Activated CD4-positive, CD25-positive, alpha-beta regulatory T cell treated with anti-CD3 and anti-CD28 coated beads, Interleukin-2, amount 50 U/mL, for 24 hours (primary cell): Measurements from ENCODE around the gene C1QTNF1.
"Not testable (repeated sequence)": the region's sequence is repeated elsewhere in the genome, so short reads cannot be mapped to it uniquely, and the experiment has no call there.

Experiments
- ATAC-seq, 2 donors: fragments of 150-1000 bp; cut with Tn5 transposase; one replicate each; pipeline ENCODE4 v1.10.0; 2021; ENCODE audit warnings: mild to moderate bottlenecking in 1 of 2, moderate library complexity in 1 of 2

The C1QTNF1 gene

DNA sequence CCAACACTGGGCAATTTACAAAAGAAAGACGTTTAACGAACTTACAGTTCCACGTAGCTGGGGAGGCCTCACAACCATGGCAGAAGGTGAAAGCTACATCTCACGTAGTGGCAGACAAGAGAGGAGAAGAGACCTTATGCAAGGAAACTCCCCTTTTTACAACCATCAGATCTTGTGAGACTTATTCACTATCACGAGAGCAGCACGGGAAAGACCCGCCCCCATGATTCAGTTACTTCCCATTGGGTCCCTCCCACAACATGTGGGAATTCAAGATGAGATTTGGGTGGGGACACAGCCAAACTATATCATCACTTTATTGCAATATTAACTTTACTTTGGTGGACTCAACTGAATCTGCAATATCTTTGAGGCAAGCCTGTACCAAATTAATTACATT, 38.7 kb downstream of the C1QTNF1 start:
- no peak for ATAC-seq

DNA sequence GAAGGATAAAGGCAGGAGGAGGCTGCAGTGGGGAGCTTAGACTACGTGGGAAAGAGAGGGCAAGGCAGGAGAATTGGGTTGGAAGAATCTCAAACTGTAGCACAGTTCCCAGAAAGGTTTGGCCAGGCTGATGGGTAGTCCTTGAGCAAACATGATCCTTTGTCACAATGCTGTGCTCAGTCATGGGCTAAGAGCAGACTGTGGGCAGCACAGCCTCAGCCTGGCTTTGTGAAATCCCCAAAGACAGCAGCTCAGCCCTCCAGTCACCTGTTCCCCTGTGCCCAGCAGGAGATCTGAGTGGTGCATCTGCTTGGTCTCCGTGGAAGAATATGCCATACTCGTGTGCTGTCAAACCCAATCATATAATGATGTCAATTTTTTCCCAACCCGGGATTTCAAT, 40.1 kb downstream of the C1QTNF1 start:
- ATAC-seq, result no peak

DNA sequence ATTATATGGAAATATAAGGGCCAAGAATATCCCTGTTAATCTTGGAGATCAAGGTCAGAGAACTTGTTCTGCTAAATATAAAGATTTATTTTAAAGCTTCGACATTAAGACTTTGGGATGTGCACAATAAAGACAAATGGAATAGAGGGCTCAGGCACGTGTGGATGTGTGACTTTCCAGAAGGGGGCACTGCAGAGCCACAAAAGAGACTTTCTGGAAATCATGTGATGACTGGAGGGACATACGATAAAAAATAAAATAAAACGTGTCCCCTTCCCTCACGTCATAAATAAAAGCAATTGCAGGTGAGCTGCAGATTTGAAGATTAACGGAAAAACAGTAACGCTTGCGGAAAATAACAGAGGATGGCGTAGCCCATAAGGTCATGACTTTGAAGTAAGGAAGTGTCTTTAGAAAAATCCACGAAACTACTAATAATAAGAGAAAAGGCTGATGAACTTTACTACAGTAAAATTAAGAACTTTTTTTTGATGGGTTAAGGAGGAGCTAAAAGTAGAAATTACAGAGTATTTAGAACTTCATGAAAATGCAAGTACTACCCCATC, 41.2 kb downstream of the C1QTNF1 start:
- peak in 1 of 2 donors; percentile 65 for ATAC-seq

DNA sequence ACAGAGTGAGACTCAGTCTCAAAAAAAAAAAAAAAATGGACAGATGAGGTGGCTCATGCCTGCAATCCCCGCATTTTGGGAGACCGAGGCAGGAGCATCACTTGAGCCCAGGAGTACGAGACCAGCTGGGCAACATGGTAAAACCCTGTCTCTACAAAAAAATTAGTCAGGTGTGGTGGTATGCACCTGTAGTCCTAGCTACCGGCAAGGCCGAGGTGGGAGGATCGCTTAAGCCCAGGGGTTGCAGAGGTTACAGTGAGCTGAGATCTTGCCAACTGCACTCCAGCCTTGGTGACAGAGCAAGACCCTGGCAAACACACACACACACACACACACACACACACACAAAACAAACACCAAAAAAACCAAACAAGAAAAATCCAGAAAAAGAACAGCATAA, 43.0 kb downstream of the C1QTNF1 start:
- ATAC-seq, result no peak

DNA sequence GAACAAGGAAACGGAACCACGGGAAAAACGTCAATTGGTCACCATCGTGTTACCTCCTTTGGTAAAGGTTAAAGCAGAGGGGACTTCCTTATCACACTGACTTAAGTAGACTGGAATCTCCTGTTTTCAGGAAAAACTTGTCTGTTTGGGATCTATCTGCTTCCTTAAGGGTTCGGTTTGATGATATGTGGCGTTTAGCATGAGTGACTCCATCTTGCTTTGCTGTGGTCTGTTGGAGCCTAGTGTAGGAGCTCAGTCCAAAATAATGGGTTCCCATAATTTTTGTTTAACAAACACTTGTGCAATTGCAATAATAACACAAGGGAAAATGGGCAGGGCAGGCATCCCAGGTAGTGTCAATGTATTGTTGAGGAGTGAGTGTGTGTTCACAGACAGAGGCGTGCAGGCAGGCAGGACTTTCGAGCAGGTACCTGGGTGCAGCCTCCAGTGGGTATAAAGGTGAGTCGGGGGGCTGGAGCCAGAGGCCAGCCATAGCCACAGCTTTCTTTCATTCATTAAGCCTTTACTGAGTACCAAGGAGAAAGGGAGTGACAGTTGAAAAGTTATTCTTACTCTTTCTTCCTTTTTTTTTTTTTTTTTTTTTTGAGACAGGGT, 46.4 kb downstream of the C1QTNF1 start:
- ATAC-seq, result no peak

DNA sequence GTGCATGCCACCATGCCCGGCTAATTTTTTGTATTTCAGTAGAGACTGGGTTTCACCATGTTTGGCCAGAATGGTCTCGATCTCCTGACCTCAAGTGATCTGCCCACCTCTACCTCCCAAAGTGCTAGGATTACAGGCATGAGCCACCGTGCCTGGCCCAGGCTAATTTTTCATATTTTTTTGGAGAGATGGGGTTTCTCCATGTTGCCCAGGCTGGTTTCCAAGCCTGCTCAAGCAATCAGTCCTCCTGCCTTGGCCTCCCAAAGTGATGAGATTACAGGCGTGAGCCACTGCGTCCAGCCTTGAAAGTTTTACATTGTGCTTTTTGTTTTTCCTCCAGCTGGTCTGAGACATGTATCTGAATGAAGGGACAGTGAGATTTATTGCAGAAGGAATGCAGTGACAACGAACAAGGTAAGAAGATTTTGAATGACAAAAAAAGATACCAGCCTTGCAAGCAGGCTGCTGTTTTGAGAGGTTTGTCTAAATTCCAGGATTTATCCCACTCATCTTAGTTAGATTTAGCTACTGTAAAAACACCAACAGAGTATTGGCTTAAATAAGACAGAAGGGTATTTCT, 47.3 kb downstream of the C1QTNF1 start:
- no peak for ATAC-seq

DNA sequence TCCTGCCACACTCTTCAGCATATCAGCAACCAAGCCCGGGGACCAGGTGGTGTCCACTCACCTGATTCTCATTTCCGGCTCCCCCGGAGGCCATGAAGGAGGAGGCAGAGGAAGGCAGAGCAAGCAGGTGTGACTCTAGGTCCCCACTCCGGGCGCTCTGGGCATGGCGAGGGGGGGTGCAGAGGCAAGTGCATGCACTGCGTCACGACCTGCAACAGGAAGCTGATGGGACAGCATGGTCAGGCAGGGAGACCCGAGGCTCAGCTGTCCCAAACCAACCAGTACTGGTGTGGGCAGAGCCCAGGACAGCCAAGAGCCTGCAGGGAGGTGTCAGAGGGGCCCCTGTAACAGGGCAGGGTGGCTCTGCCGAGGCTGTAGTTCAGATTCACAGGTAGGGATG, 48.6 kb downstream of the C1QTNF1 start:
- no peak for ATAC-seq

DNA sequence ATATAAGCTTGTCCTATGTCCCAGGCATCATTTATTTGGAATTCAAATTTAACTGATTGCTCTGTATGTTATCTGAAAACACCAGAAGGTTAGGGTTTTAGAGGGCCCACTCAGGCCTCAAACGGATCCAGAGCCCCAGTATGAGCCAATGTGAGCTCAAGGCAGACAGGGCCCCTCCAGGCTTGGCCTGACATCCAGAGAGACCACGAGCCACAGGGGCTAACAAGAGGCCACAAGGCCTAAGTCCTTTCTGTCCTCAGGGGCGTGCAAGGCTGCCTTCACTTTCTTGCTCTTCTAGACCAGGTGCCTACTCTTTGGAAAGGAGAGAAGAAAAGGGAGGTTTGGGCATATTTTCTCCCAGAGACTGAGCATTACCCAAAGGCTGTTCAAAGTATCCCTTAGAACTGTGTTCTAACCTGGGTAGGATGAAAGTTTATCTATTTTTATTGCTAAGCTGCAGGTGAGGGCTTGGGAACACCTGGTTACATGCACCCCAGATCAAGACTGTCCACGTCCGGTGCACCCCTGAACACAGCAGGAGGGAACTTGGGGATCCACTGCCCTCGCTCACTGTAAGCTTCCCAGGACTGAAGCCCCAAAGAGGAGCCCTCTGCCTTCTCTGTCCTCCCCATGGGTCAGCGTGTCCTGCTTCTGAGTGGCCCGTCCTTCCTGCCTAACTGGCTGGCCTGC, 49.2 kb downstream of the C1QTNF1 start:
- ATAC-seq, result no peak

DNA sequence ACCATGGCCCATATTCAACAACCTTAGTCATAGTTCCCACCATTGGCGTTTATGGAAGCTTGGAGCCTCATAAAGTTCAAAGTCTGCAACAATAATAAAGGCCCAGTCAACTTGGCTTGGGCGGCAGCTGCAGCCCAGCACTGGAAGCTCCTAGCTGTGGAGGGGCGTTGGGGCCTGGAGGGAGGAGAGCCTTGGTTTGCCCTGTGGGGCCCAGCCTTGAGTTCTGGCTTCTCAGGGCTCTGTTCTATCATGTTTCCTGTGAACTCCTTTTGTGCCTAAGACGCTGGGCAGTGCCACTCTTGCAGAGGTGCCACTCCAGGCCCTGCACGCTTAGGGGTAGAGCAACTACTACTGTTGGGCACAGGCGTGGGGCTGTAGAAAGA, 49.7 kb downstream of the C1QTNF1 start:
- no peak for ATAC-seq

DNA sequence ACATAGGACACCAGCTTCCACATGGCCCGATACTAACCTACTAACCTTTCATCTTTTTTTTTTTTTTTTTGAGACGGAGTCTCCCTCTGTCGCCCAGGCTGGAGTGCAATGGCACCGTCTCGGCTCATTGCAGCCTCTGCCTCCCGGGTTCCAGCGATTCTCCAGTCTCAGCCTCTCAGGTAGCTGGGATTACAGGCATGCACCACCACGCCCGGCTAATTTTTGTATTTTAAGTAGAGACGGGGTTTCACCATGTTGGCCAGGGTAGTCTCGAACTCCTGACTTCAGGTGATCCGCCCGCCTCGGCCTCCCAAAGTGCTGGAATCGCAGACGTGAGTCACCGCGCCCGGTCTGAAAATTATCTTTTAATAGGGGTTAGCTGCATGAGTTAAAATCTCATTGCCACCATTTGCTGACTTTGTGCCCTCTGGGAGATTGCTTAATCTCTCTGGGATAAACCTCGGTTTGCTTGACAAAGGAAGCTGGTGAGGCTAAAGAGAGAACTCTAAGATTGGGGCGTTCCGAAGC, 50.2 kb downstream of the C1QTNF1 start:
- ATAC-seq, result not testable (repeated sequence)

DNA sequence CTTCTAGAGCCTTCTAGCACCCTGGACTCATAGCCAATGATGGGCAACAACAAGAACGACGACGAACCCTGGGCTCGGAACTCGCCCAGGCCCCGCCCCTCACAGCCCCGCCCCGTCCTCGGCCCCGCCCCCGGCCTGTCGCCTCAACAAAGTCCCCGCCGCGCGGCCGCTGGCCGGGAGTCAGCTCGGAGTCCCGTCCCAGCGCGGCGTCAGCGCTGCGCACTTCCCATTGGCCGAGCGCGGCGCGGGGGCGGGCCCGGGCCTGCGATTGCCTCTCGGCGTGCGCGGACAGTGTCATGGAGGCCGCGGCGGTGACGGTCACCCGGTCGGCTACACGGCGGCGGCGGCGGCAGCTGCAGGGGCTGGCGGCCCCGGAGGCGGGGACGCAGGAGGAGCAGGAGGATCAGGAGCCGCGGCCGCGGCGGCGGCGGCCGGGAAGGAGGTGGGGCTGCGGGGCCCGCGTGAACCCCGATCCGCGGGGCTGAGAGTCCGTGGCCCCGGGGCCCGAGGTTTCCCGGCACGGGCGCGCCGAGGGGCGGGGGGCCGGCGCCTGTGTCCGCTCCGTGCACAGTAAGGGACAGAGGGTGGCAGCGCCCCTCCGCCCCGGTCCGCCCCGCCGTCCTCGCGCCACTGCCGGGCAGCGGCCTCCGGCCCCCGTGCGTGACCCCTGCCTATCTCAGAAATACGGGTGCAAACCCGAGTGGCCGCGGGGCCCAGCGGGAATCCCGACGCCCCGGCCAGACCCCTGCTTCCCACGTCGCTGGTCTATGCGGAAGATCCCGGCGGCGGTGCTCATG, 50.9 kb downstream of the C1QTNF1 start, which contains the start of gene ENGASE:
Gene ENGASE, plus strand, starts transcription at position 176 of the 797 bp plus-strand sequence. Its CDS starts 121 bp downstream, at position 297.
- peak; percentile 98 for ATAC-seq

DNA sequence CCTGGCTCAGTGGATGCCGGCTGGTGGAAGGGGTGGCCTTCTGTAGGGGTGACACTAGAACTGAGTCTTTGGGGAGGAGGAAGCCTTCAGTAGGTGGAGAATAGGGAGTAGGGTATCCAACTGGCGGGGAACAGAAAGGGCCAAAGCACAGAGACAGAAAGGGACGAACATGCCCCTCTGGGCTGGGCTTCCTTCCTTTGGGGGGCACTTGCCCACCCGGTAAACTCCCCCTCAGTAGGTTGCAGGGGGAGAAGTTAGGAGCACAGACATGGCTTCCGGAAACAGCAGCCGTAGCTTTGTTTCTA, 51.4 kb downstream of the C1QTNF1 start:
- ATAC-seq, result peak in 1 of 2 donors; percentile 18

DNA sequence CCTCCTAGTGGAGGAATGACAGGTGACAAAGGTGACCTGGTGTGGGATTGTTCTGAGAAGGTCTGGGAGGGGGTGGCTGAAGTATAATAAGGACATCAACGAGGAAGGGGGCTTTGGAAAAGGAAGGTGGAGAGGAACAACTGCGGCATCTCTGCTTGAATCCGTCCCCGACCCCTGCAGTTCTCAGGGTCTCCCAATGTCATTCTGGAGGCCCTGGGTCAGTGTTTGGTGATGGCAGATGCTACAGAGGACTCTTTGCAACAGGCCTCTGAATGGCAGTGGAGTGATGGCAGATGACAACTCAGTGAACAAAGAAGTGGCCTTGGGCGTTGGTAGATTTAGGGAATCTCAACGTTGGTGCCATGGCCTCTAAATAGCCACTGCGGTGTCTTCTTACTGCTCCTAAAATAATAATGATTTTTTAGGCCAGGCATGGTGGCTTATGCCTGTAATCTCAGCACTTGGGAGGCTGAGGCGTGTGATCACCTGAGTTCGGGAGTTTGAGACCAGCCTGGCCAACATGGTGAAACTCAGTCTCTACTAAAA, 52.0 kb downstream of the C1QTNF1 start:
- ATAC-seq, result no peak

DNA sequence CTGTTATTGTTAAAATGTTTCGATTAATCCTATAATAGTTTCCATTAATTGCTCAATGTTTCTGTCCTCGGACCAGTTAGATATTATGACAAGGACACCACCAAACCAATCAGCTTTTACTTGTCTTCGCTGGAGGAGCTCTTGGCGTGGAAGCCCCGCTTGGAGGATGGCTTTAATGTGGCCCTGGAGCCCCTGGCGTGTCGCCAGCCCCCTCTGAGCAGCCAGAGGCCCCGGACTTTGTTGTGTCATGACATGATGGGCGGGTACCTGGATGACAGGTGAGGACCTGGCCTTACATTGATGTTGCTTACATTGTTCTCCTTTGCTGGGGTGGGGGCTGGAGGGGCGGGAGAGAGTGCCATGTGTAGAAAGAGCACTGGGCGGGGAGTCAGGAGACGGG, 53.6 kb downstream of the C1QTNF1 start:
- no peak for ATAC-seq

DNA sequence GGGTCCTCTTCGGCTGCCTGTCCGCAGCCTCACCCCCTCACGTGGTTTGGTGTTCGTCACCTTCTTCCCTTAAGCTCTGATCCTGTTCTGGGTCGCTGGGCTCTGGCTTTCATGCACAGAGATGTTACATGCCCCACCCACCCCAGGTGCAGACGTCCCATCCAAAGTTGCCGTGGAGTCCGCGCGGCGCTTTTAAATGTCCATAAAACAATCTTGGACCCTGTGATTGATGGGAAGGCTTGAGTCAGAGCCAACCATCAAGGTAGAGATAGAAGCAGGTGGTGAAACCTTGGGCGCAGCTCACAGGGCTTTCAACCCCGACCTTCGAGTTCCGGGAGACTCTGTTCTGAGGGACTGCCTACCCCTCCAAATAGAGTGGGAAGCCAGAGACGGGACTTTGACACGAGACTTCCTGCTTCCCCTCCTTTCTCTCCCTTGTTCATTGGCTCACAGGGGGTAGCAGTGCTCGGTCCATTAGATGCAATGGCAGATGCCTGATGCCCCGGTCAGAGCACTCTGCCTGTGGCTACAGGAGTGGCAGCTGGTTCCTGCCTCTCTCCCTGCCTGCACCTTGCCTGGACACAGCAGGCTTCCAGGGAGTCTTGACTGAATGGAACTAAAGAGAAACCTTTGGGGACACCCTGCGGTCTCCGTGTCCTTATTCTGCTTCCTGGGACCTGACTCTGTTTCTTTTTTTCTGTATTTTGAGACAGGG, 54.7 kb downstream of the C1QTNF1 start:
- no peak for ATAC-seq

DNA sequence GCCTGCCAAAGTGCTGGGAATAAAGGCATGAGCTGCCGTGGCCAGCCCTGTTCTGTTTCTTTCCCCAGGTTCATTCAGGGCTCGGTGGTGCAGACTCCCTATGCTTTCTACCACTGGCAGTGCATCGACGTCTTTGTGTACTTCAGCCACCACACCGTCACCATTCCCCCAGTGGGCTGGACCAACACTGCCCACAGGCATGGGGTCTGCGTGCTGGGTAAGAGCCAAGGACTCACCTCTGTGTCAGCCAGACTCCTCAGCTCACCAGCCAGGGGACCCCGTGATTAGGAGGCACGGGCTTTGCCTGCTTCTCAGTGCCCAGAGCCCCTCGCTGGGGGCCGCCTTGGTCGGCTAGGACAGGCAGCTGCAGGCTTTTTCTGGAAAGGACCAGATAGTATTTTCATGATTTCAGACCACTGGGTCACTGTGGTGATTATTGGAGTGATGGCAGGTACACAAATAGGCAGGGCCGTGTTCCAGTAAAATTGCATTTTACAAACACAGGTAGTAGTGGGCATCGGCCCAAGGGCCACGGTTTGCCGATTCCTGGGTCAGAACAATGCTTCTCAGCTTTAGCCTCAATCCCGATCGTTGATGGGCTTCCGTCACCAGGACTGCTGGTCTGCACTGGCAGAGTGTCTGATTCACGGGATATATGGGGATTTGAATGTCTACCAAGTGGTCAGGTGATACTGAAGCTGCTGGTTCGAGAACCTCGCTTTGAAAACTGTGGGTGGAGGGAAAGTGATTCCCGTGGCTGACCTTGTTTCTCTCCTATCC, 55.6 kb downstream of the C1QTNF1 start:
- ATAC-seq, result no peak

DNA sequence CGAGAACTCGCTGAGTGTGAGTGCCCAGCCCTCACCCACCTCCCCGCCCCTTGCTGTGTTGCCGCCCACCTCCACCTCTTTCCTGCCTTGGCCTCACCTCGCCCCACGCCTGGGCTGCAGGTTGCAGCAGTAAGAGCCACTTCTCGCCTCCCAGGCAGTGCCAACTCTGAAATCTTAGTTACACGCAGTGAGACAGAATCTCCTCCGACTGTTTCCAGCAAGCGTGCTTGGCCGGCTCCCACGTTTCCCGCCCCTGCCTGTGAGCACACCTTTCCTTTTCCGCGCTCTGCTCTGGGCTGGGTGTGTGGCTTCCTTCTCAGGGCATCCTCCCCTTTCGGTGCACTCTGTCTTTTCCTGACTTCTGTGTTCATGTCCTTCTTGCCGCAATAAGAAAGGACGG, 56.4 kb downstream of the C1QTNF1 start:
- no peak for ATAC-seq

DNA sequence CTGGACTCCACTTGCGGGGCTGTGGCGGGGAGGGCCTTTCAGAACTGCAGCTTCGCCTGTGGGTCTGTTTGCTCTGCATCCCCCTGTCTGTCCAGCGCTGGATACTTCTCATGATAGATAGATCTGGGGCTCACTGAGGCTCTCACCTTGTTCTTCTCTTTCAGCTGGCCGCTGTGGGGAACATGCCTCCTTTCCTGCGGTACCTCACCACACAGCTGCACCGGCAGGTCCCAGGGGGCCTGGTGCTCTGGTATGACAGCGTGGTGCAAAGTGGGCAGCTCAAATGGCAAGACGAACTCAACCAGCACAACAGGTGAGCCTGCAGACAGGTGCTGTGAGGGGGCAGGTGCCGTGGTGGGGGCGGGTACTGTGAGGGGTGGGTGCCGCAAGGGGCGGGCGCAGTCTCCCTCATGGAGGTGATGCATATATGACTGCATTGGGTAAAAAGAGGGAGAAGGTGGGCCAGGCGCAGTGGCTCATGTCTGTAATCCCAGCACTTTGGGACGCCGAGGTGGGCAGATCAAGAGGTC, 56.9 kb downstream of the C1QTNF1 start:
- ATAC-seq, result no peak

DNA sequence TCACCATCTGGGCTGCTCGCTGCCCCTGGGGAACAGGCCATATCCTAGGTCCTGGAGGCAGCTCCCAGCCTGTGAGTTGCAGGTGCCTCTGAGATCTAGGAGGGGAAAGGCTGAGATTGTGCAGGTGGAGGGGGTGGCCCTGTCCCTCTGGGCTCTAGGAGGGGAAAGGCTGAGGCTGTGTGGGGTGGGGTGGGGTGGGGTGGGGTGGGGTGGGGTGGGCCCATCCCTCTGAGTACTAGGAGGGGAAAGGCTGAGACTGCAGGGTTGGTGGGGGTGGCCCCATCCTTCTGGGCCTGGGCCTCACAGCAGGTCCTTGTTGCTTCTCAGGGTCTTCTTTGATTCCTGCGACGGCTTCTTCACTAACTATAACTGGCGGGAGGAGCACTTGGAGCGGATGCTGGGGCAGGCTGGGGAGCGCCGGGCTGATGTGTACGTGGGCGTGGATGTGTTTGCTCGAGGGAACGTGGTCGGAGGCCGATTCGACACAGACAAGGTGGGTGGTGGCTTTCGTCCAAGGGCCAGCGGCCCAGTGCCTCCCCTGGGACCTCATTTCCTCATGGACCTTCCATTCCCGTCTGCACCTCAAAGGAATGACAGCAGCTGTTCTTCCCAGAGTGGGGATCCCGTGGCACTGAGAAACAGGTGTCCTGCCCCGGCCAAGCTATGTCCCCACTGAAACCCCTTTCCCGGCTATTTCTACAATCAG, 57.8 kb downstream of the C1QTNF1 start:
- ATAC-seq, result no peak
